Osteoblast (primary cell): ENCODE results near the gene COL6A1. TPM values are rescaled to one million over a fixed set of nuclear protein-coding genes. Genes with fewer than 3 reads are reported as not detected.

Experiments
- DNase-seq: peaks from one replicate; pipeline ENCODE4 v3.0.0; 2011; ENCODE audit warnings: low spot score, mixed read lengths; ENCODE audit not compliant: insufficient read length; ENCODE audit errors: missing footprints
- H2AFZ ChIP-seq: 2 replicates; pipeline ENCODE4 v1.6.0; 2011; ENCODE audit warnings: mild to moderate bottlenecking, low read length
- H3K27ac ChIP-seq: 2 replicates; pipeline ENCODE4 v1.5.1; 2011; ENCODE audit warnings: mild to moderate bottlenecking, low read depth, low read length, moderate library complexity
- H3K27me3 ChIP-seq: 2 replicates; pipeline ENCODE4 v1.6.0; 2012; ENCODE audit warnings: mild to moderate bottlenecking, control low read depth, inconsistent platforms, low read length, moderate library complexity; ENCODE audit not compliant: insufficient read depth
- H3K36me3 ChIP-seq: 2 replicates; pipeline ENCODE4 v1.5.1; 2011; ENCODE audit warnings: mild to moderate bottlenecking, low read length, control low read depth, moderate library complexity; ENCODE audit not compliant: insufficient read depth
- H3K4me1 ChIP-seq: 2 replicates; pipeline ENCODE4 v1.5.1; 2011; ENCODE audit warnings: mild to moderate bottlenecking, low read length, control low read depth, moderate library complexity; ENCODE audit not compliant: insufficient read depth
- H3K4me2 ChIP-seq: 2 replicates; pipeline ENCODE4 v1.6.0; 2011; ENCODE audit warnings: mild to moderate bottlenecking, low read length; ENCODE audit not compliant: insufficient read depth
- H3K4me3 ChIP-seq: fragments of 200-600 bp; sonication (generic); 3 replicates; pipeline ENCODE4 v1.5.1; 2012; ENCODE audit warnings: mild to moderate bottlenecking, low read length, inconsistent platforms; ENCODE audit not compliant: insufficient read depth
- H3K79me2 ChIP-seq: 2 replicates; pipeline ENCODE4 v1.6.0; 2012; ENCODE audit warnings: mild to moderate bottlenecking, low read length, control low read depth, inconsistent platforms; ENCODE audit not compliant: insufficient read depth
- H3K9me3 ChIP-seq: 2 replicates; pipeline ENCODE4 v1.5.1; 2011; ENCODE audit warnings: low read depth, low read length, control low read depth
- H4K20me1 ChIP-seq: 2 replicates; pipeline ENCODE4 v1.6.0; 2012; ENCODE audit warnings: mild to moderate bottlenecking, low read length, control low read depth; ENCODE audit not compliant: insufficient read depth
- CTCF ChIP-seq: IDR thresholded peaks from 2 replicates; pipeline ENCODE4 v1.5.1; 2011; ENCODE audit warnings: mild to moderate bottlenecking, low read depth, low read length, moderate library complexity; ENCODE audit errors: extremely low read depth
- total RNA-seq: library from RNA; depleted of rRNA; stranded (reverse); fragments of >200 nt; gene quantifications from 2 replicates; pipeline ENCODE4 v1.2.3, GENCODE V29; 2012

COL6A1 gene
- total RNA-seq, 1 donor, result 1,612 TPM

DNA sequence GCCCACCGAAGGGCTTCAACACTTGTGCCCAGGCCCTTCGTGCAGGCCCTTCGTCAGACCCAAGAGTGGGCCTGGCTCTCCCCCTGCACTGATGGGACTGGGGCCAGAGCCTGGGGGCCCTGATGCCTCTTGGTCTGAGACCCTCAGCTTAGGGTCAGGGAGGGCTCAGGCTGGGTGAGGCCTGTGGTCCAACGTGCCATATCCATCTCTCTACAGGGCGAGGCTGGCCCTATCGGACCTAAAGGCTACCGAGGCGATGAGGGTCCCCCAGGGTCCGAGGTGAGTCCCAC, 15.6 kb downstream of the COL6A1 start:
- Histone ChIP-seq H3K4me2 (no peak overlapping the region), H2AFZ (no peak overlapping the region), H3K27ac (no peak overlapping the region), H3K36me3 (peaks cover 97% of the 10 kb centered on the region), H3K9me3 (no peaks in the 10 kb centered on the region), H4K20me1 (peaks cover 27% of the 10 kb centered on the region), H3K79me2 (peaks cover 51% of the 10 kb centered on the region), H3K4me1 (peaks cover 3% of the 10 kb centered on the region), H3K27me3 (no peaks in the 10 kb centered on the region), H3K4me3 (no peak overlapping the region)
- TF ChIP-seq CTCF, result no peak
- no peak for DNase-seq

- Histone ChIP-seq H2AFZ (no peak overlapping the region), H3K4me1 (peaks cover 3% of the 10 kb centered on the region), H3K4me3 (no peak overlapping the region), H3K4me2 (no peak overlapping the region), H3K27me3 (no peaks in the 10 kb centered on the region), H3K27ac (peak overlapping the region; percentile 45), H3K36me3 (peaks cover 96% of the 10 kb centered on the region), H3K79me2 (peaks cover 46% of the 10 kb centered on the region), H4K20me1 (peaks cover 27% of the 10 kb centered on the region), H3K9me3 (no peaks in the 10 kb centered on the region)
- DNase-seq, result peak; percentile 66
- TF ChIP-seq CTCF, result no peak
Measured at GRCh38 chr21:45997495-45998275, 16.1 kb downstream of the COL6A1 start.

DNA sequence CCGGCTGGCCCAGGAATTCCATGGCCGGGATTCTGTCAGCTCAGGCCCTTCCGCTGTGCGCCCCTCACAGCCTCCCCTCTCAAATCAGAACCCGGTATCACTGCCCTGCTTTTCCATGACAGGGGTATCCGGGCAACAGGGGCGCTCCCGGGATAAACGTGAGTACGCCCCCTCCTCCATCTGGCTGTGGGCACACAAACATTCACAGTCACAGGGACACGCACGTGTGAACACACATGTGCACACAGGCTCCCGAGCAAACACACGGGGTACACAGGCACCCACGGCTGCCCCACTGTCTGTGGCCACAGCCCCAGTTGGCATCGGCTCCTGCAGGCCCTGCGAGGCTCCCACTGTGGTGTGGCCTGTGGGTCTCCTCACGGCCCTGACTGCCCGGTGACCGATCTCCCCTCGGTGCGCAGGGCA, 16.7 kb downstream of the COL6A1 start:
- Histone ChIP-seq H3K4me1 (peaks cover 3% of the 10 kb centered on the region), H2AFZ (no peak overlapping the region), H3K79me2 (peaks cover 40% of the 10 kb centered on the region), H4K20me1 (peaks cover 31% of the 10 kb centered on the region), H3K4me2 (no peak overlapping the region), H3K27ac (peak overlapping the region; percentile 45), H3K9me3 (no peaks in the 10 kb centered on the region), H3K4me3 (no peak overlapping the region), H3K27me3 (no peaks in the 10 kb centered on the region), H3K36me3 (peaks cover 96% of the 10 kb centered on the region)
- peak; percentile 64 for DNase-seq
- TF ChIP-seq CTCF, result no peak

- Histone ChIP-seq H2AFZ (no peak overlapping the region), H3K4me1 (no peaks in the 10 kb centered on the region), H3K4me3 (no peak overlapping the region), H3K27ac (peak overlapping the region; percentile 45), H4K20me1 (peaks cover 35% of the 10 kb centered on the region), H3K36me3 (peaks cover 96% of the 10 kb centered on the region), H3K79me2 (peaks cover 32% of the 10 kb centered on the region), H3K4me2 (no peak overlapping the region), H3K27me3 (no peaks in the 10 kb centered on the region), H3K9me3 (no peaks in the 10 kb centered on the region)
- DNase-seq, result peak; percentile 73
- TF ChIP-seq CTCF, result no peak
Measured at GRCh38 chr21:45998871-45999580, 17.5 kb downstream of the COL6A1 start.
